SK-MEL-5 (cell line): ENCODE results near the gene KCNG2. TPM values are rescaled to one million over a fixed set of nuclear protein-coding genes. Genes with fewer than 3 reads are reported as not detected.
"Not testable (repeated sequence)": the region's sequence is repeated elsewhere in the genome, so short reads cannot be mapped to it uniquely, and the experiment has no call there.

Experiments used
- DNase-seq: peaks from one replicate; pipeline ENCODE4 v3.0.0-alpha.2; 2016; ENCODE audit warnings: low read depth, low spot score
- in situ Hi-C: cut with HindIII; loops from 2 replicates; pipeline ENCODE4 v1.10.0; 2016; ENCODE audit warnings: low sequenced_read_pairs, high pct_unique_total_duplicates, low pct_unique_long_range_greater_than_20kb
- total RNA-seq: library from RNA; depleted of rRNA; stranded (reverse); fragments of >200 nt; shearing (Covaris generic); gene quantifications from 2 replicates; pipeline ENCODE4 v1.2.3, GENCODE V29; 2014

KCNG2 gene
- total RNA-seq, 1 experiment from 2014 or later = not detected

GRCh38 chr18:79855147-79855933 lies 57.6 kb downstream of the KCNG2 start:
- DNase-seq = no peak
- in situ Hi-C loops = no loop called here

GRCh38 chr18:79856119-79857007 lies 58.6 kb downstream of the KCNG2 start:
- no peak for DNase-seq
- in situ Hi-C loops = no loop called here

GRCh38 chr18:79857082-79857671 lies 59.4 kb downstream of the KCNG2 start:
- DNase-seq = peak; percentile 9
- in situ Hi-C loops = no loop called here

GRCh38 chr18:79859314-79859713 lies 61.6 kb downstream of the KCNG2 start:
- in situ Hi-C loops = no loop called here

GRCh38 chr18:79861687-79862086 lies 63.9 kb downstream of the KCNG2 start:
- in situ Hi-C loops = no loop called here

More at GRCh38 chr18:79859314-79859713, 61.6 kb downstream of the KCNG2 start:
- no peak for DNase-seq

GRCh38 chr18:79862562-79862961 lies 64.8 kb downstream of the KCNG2 start:
- DNase-seq = no peak
- in situ Hi-C loops = no loop called here

More at GRCh38 chr18:79861687-79862086, 63.9 kb downstream of the KCNG2 start:
- no peak for DNase-seq

GRCh38 chr18:79863161-79864005 lies 65.6 kb downstream of the KCNG2 start:
- no peak for DNase-seq
- in situ Hi-C loops = no loop called here

- in situ Hi-C loops = no loop called here
- no peak for DNase-seq
Observed at GRCh38 chr18:79864006-79864725, 66.4 kb downstream of the KCNG2 start.

GRCh38 chr18:79864955-79865354 lies 67.2 kb downstream of the KCNG2 start:
- DNase-seq = not testable (repeated sequence)

GRCh38 chr18:79865951-79866350 lies 68.2 kb downstream of the KCNG2 start:
- in situ Hi-C loops, DNase-seq: not testable (repeated sequence)

More at GRCh38 chr18:79864955-79865354, 67.2 kb downstream of the KCNG2 start:
- in situ Hi-C loops = not testable (repeated sequence)

- in situ Hi-C loops = no loop called here
- DNase-seq = no peak
Observed at GRCh38 chr18:79866889-79867574, 69.3 kb downstream of the KCNG2 start.

GRCh38 chr18:79867666-79868065 lies 69.9 kb downstream of the KCNG2 start:
- in situ Hi-C loops = no loop called here
- no peak for DNase-seq

- no peak for DNase-seq
- in situ Hi-C loops = no loop called here
Observed at GRCh38 chr18:79868168-79868784, 70.5 kb downstream of the KCNG2 start.

GRCh38 chr18:79868811-79869541 lies 71.2 kb downstream of the KCNG2 start:
- in situ Hi-C loops = no loop called here
- DNase-seq = no peak

- in situ Hi-C loops = no loop called here
- DNase-seq = no peak
Observed at GRCh38 chr18:79869591-79870300, 72.0 kb downstream of the KCNG2 start.
